Kidney epithelial cell (primary cell): ENCODE measurements around the gene UBE2M. TPM values are rescaled to one million over a fixed set of nuclear protein-coding genes. Genes with fewer than 3 reads are reported as not detected.
"Not testable (repeated sequence)": the region's sequence is repeated elsewhere in the genome, so short reads cannot be mapped to it uniquely, and the experiment has no call there.

Experiments
- DNase-seq: peaks from one replicate; pipeline ENCODE4 v3.0.0-alpha.2; 2010; ENCODE audit warnings: low read depth
- H3K27me3 ChIP-seq: 2 replicates; pipeline ENCODE4 v1.6.0; 2011; ENCODE audit warnings: low read length; ENCODE audit not compliant: control insufficient read depth, insufficient read depth
- H3K36me3 ChIP-seq: 2 replicates; pipeline ENCODE4 v1.5.1; 2011; ENCODE audit warnings: low read length; ENCODE audit not compliant: control insufficient read depth, insufficient read depth
- H3K4me3 ChIP-seq: 2 replicates; pipeline ENCODE4 v1.5.1; 2011; ENCODE audit warnings: low read depth, mild to moderate bottlenecking, control low read depth, low read length
- CTCF ChIP-seq: IDR thresholded peaks from 2 replicates; pipeline ENCODE4 v1.5.1; 2011; ENCODE audit warnings: mild to moderate bottlenecking, moderate library complexity, low read length, control low read depth, inconsistent platforms; ENCODE audit not compliant: insufficient read depth, poor library complexity, severe bottlenecking
- total RNA-seq: library from RNA; depleted of rRNA; stranded (reverse); fragments of >200 nt; gene quantifications from 2 replicates; pipeline ENCODE4 v1.2.3, GENCODE V29; 2015

UBE2M gene
- total RNA-seq, result 50.3 and 58.2 TPM in 2 replicates

GRCh38 chr19:58558066-58558622, at the start of gene UBE2M:
TSS of gene UBE2M (minus strand) at chr19:58558611. CDS start at chr19:58558381, 230 bp downstream.
- no peak for TF ChIP-seq CTCF
- H3K36me3 ChIP-seq, result peaks cover 1% of the 10 kb centered on the region
- DNase-seq, result no peak
- H3K27me3 ChIP-seq, result no peaks in the 10 kb centered on the region
- H3K4me3 ChIP-seq, result peak within 1 kb of the TSS; percentile 95

GRCh38 chr19:58607213-58607612, 48.8 kb upstream of the UBE2M start:
- not testable (repeated sequence) for H3K27me3 ChIP-seq, H3K4me3 ChIP-seq, DNase-seq, H3K36me3 ChIP-seq

- not testable (repeated sequence) for H3K27me3 ChIP-seq, DNase-seq
Measured at GRCh38 chr19:58606251-58606896, 48.0 kb upstream of the UBE2M start.

GRCh38 chr19:58586133-58586765, 27.8 kb upstream of the UBE2M start:
- Histone ChIP-seq H3K4me3 (no peak overlapping the region), H3K27me3 (no peaks in the 10 kb centered on the region), H3K36me3 (peaks cover 1% of the 10 kb centered on the region)
- no peak for TF ChIP-seq CTCF
- no peak for DNase-seq

More at GRCh38 chr19:58606251-58606896, 48.0 kb upstream of the UBE2M start:
- H3K4me3 ChIP-seq, H3K36me3 ChIP-seq: not testable (repeated sequence)

- TF ChIP-seq CTCF, result no peak
- no peak for DNase-seq
- H3K36me3 ChIP-seq, result peaks cover 1% of the 10 kb centered on the region
- H3K27me3 ChIP-seq, result no peaks in the 10 kb centered on the region
- H3K4me3 ChIP-seq, result no peak overlapping the region
Measured at GRCh38 chr19:58585442-58586132, 27.2 kb upstream of the UBE2M start.

GRCh38 chr19:58584498-58585441, 26.4 kb upstream of the UBE2M start:
- H3K36me3 ChIP-seq, result peaks cover 1% of the 10 kb centered on the region
- TF ChIP-seq CTCF, result no peak
- no peak overlapping the region for H3K4me3 ChIP-seq
- no peaks in the 10 kb centered on the region for H3K27me3 ChIP-seq
- no peak for DNase-seq
